HCT116 (cell line): Measurements from ENCODE around the gene TEX2. TPM values are rescaled to one million over a fixed set of nuclear protein-coding genes. Genes with fewer than 3 reads are reported as not detected.

Source experiments
- ATAC-seq: fragments of 200-7000 bp; cut with Tn5 transposase; 2 replicates; pipeline ENCODE4 v1.9.1; 2020; ENCODE audit warnings: mild to moderate bottlenecking, moderate library complexity
- BruUV-seq: library from RNA; stranded (reverse); fragments of 400-500 nt; replicated peaks from 2 replicates; lab custom pipeline; 2021; lab: Mats Ljungman, UMichigan
- CTCF ChIA-PET: fragments of 300-600 bp; sonication (Branson Sonifier 250); formaldehyde crosslinking; loops from one replicate; lab custom pipeline; 2021; ENCODE audit warnings: antibody characterized with exemption; lab: Charles Lee
- POLR2A ChIA-PET: fragments of 300-600, 350-600 bp; sonication (Branson Sonifier 250); formaldehyde crosslinking; loops from one replicate; lab custom pipeline; 2021; ENCODE audit warnings: antibody characterized with exemption; lab: Charles Lee
- RAD21 ChIA-PET, 2 experiments: fragments of 300-600 bp; sonication (Branson Sonifier 250); formaldehyde crosslinking; loops; one replicate each; lab custom pipeline; 2023; ENCODE audit warnings: low total read pairs in 2 of 2; ENCODE audit not compliant: uncharacterized antibody in 2 of 2, unreplicated experiment in 2 of 2, low non-redundant PET in 1 of 2; lab: Charles Lee
- DNase-seq: peaks from one replicate; pipeline ENCODE4 v3.0.0-alpha.2; 2010; ENCODE audit warnings: low read depth, low spot score
- H2AFZ ChIP-seq: fragments of 200-600 bp; shearing (Covaris generic), sonication (generic); 2 replicates; pipeline ENCODE4 v1.6.1; 2017; ENCODE audit warnings: low read depth, mixed run types, mixed read lengths, antibody characterized with exemption, low read length; ENCODE audit not compliant: poor library complexity, severe bottlenecking
- H3K27ac ChIP-seq: 2 replicates; pipeline ENCODE4 v1.5.1; 2012; ENCODE audit warnings: low read depth, low read length
- H3K27me3 ChIP-seq: fragments of 200-600 bp; sonication (generic); 2 replicates; pipeline ENCODE4 v1.6.1; 2016; ENCODE audit warnings: mixed run types, low read length, mixed read lengths; ENCODE audit not compliant: insufficient read depth
- H3K36me3 ChIP-seq, 2 experiments: fragments of 200-500 bp in 1 of 2; fragments of 200-600 bp in 1 of 2; sonication (Bioruptor generic) in 1 of 2; sonication (generic) in 1 of 2; 2 replicates each; pipeline versions ENCODE4 v1.5.1 to v1.6.1; 2014 to 2016; ENCODE audit warnings: low read length in 2 of 2, inconsistent platforms in 1 of 2, mixed read lengths in 1 of 2, mixed run types in 1 of 2; ENCODE audit not compliant: insufficient read depth in 2 of 2, control insufficient read depth in 1 of 2
- H3K4me1 ChIP-seq, 2 experiments: fragments of 200-600 bp in 1 of 2; sonication (generic) in 1 of 2; 2 replicates each; pipeline versions ENCODE4 v1.5.1 to v1.6.1; 2012 to 2017; ENCODE audit warnings: low read length in 2 of 2, inconsistent platforms in 1 of 2, mild to moderate bottlenecking in 1 of 2, mixed read lengths in 1 of 2, mixed run types in 1 of 2, moderate library complexity in 1 of 2; ENCODE audit not compliant: insufficient read depth in 2 of 2, control insufficient read depth in 1 of 2
- H3K4me2 ChIP-seq: fragments of 200-600 bp; sonication (generic); 2 replicates; pipeline ENCODE4 v1.6.1; 2017; ENCODE audit warnings: mixed run types, low read length, mixed read lengths
- H3K4me3 ChIP-seq, 2 experiments: fragments of 200-600 bp in 1 of 2; sonication (generic) in 1 of 2; replicated peaks in 1 of 2; 2 replicates each; pipeline ENCODE4 v1.5.1; 2011 to 2016; ENCODE audit warnings: low read length in 2 of 2, control low read depth in 1 of 2, low read depth in 1 of 2, mild to moderate bottlenecking in 1 of 2, mixed read lengths in 1 of 2, mixed run types in 1 of 2
- H3K79me2 ChIP-seq: fragments of 200-600 bp; sonication (generic); 2 replicates; pipeline ENCODE4 v1.6.1; 2017; ENCODE audit warnings: mild to moderate bottlenecking, mixed run types, low read length, moderate library complexity, mixed read lengths; ENCODE audit not compliant: insufficient read depth
- H3K9ac ChIP-seq: fragments of 200-600 bp; sonication (generic); 2 replicates; pipeline ENCODE4 v1.6.1; 2016; ENCODE audit warnings: low read length, mixed read lengths
- H3K9me2 ChIP-seq: fragments of 200-600 bp; sonication (generic), shearing (Covaris generic); 2 replicates; pipeline ENCODE4 v1.6.1; 2017; ENCODE audit warnings: mixed run types, mild to moderate bottlenecking, moderate library complexity; ENCODE audit not compliant: insufficient read depth
- H3K9me3 ChIP-seq, 2 experiments: fragments of 200-500 bp in 1 of 2; fragments of 200-600 bp in 1 of 2; sonication (Bioruptor generic) in 1 of 2; sonication (generic) in 1 of 2; 2 replicates each; pipeline ENCODE4 v1.6.1; 2014 to 2017; ENCODE audit warnings: low read length in 2 of 2, mixed read lengths in 2 of 2, inconsistent platforms in 1 of 2, low read depth in 1 of 2, mild to moderate bottlenecking in 1 of 2, mixed run types in 1 of 2, moderate library complexity in 1 of 2; ENCODE audit not compliant: control insufficient read depth in 1 of 2, insufficient read depth in 1 of 2
- H4K20me1 ChIP-seq: fragments of 200-600 bp; sonication (generic), shearing (Covaris generic); 2 replicates; pipeline ENCODE4 v1.6.1; 2017; ENCODE audit warnings: mixed run types, mild to moderate bottlenecking, moderate library complexity; ENCODE audit not compliant: insufficient read depth
- EZH2 ChIP-seq: fragments of 200-600 bp; sonication (generic); IDR thresholded peaks from 2 replicates; pipeline ENCODE4 v1.6.1; 2017; ENCODE audit warnings: antibody characterized with exemption, mixed run types
- FOSL1 ChIP-seq: IDR thresholded peaks from 2 replicates; pipeline ENCODE4 v1.6.1; 2012; ENCODE audit warnings: low read depth
- JUND ChIP-seq: IDR thresholded peaks from 2 replicates; pipeline ENCODE4 v1.6.1; 2012
- POLR2AphosphoS5 ChIP-seq: IDR thresholded peaks from 2 replicates; pipeline ENCODE4 v1.6.1; 2011; ENCODE audit warnings: mild to moderate bottlenecking, low read depth, low read length, moderate library complexity
- RAD21 ChIP-seq: IDR thresholded peaks from 2 replicates; pipeline ENCODE4 v1.6.1; 2012; ENCODE audit warnings: low read depth, mild to moderate bottlenecking
- SIN3A ChIP-seq: IDR thresholded peaks from 2 replicates; pipeline ENCODE4 v1.6.1; 2012; ENCODE audit warnings: low read depth
- SRF ChIP-seq: IDR thresholded peaks from 2 replicates; pipeline ENCODE4 v1.6.1; 2012; ENCODE audit warnings: low read depth
- ZNF274 ChIP-seq: fragments of 200-500 bp; sonication (Bioruptor generic); IDR thresholded peaks from 2 replicates; pipeline ENCODE4 v1.6.1; 2014; ENCODE audit warnings: mild to moderate bottlenecking, low read depth, low read length, inconsistent platforms
- intact Hi-C: fragments of 100-400 bp; cut with micrococcal nuclease; formaldehyde crosslinking; loops from 2 replicates; pipeline ENCODE4 v1.10.0; 2022
- total RNA-seq: library from RNA; stranded (reverse); gene quantifications from one replicate; pipeline ENCODE4 v1.2.1, GENCODE V29; 2021; ENCODE audit not compliant: unreplicated experiment
- TF ChIP-seq, protein P1 (sequence below): IDR thresholded peaks from 2 replicates; pipeline ENCODE4 v1.6.1; 2012
- TF ChIP-seq, protein P2 (sequence below): IDR thresholded peaks from 2 replicates; pipeline ENCODE4 v1.6.1; 2011; ENCODE audit warnings: mild to moderate bottlenecking, low read length, moderate library complexity; ENCODE audit not compliant: insufficient replicate concordance; ENCODE audit errors: extremely low read depth
- TF ChIP-seq, protein P3 (sequence below): IDR thresholded peaks from 2 replicates; pipeline ENCODE4 v1.6.1; 2012; ENCODE audit warnings: low read depth
- TF ChIP-seq, protein P4 (sequence below), 3 experiments: fragments of 200-600 bp in 1 of 3; sonication (generic) in 1 of 3; IDR thresholded peaks in 2 of 3; conservative IDR thresholded peaks in 1 of 3; 2 replicates each; pipeline ENCODE4 v1.5.1; 2012 to 2017; ENCODE audit warnings: low read depth in 2 of 3, low read length in 2 of 3, antibody characterized with exemption in 1 of 3, borderline replicate concordance in 1 of 3, control low read depth in 1 of 3, mild to moderate bottlenecking in 1 of 3, mixed read lengths in 1 of 3, mixed run types in 1 of 3, moderate library complexity in 1 of 3; ENCODE audit not compliant: insufficient read depth in 1 of 3

Gene TEX2
- total RNA-seq, 1 experiment from 2014 or later, result 24.6 TPM

DNA sequence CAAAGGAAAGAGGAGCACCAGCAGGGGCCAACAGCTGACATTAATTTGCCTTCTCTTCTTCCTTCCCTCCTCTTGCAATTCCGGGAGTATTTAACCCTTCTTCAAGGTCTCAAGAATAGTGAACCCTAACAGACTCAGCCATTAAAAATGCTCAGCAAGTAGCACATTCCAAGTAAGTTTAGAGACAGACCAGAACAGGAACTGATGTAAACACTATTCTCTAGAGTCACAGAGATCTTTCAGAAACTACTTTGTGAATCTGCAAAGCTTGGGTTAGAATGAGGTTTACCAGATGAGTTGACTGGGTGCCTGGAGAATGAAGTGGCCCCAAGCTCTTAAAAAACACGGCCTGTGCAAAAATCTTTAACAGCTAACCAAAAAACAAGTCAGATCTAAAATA, 50.9 kb downstream of the TEX2 start:
- no peak overlapping the region for H3K27ac ChIP-seq
- no peak overlapping the region for H3K9ac ChIP-seq
- ChIA-PET POLR2A (no interaction called here), RAD21 (no interaction called here), CTCF (no interaction called here)
- no peak overlapping the region for H2AFZ ChIP-seq
- H3K9me3 ChIP-seq, result no peaks in the 10 kb centered on the region
- ATAC-seq (no peak), DNase-seq (no peak)
- no peak overlapping the region for H3K4me2 ChIP-seq
- H4K20me1 ChIP-seq, result no peaks in the 10 kb centered on the region
- H3K4me1 ChIP-seq, result peaks cover 4 to 8% of the 10 kb centered on the region in 2 experiments; a peak in 2 of 4 replicates
- BruUV-seq, result no TSS peak
- no peaks in the 10 kb centered on the region for H3K9me2 ChIP-seq
- TF ChIP-seq JUND, result no peak
- no peak for TF ChIP-seq SRF
- TF ChIP-seq, protein P1, sequence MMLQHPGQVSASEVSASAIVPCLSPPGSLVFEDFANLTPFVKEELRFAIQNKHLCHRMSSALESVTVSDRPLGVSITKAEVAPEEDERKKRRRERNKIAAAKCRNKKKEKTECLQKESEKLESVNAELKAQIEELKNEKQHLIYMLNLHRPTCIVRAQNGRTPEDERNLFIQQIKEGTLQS, result no peak
- TF ChIP-seq, protein P2, sequence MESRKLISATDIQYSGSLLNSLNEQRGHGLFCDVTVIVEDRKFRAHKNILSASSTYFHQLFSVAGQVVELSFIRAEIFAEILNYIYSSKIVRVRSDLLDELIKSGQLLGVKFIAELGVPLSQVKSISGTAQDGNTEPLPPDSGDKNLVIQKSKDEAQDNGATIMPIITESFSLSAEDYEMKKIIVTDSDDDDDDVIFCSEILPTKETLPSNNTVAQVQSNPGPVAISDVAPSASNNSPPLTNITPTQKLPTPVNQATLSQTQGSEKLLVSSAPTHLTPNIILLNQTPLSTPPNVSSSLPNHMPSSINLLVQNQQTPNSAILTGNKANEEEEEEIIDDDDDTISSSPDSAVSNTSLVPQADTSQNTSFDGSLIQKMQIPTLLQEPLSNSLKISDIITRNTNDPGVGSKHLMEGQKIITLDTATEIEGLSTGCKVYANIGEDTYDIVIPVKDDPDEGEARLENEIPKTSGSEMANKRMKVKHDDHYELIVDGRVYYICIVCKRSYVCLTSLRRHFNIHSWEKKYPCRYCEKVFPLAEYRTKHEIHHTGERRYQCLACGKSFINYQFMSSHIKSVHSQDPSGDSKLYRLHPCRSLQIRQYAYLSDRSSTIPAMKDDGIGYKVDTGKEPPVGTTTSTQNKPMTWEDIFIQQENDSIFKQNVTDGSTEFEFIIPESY, result no peak
- TF ChIP-seq POLR2AphosphoS5, result no peak
- no peak for TF ChIP-seq EZH2
- TF ChIP-seq SIN3A, result no peak
- no peak for TF ChIP-seq RAD21
- TF ChIP-seq FOSL1, result no peak
- no peak for TF ChIP-seq ZNF274
- TF ChIP-seq, protein P3, sequence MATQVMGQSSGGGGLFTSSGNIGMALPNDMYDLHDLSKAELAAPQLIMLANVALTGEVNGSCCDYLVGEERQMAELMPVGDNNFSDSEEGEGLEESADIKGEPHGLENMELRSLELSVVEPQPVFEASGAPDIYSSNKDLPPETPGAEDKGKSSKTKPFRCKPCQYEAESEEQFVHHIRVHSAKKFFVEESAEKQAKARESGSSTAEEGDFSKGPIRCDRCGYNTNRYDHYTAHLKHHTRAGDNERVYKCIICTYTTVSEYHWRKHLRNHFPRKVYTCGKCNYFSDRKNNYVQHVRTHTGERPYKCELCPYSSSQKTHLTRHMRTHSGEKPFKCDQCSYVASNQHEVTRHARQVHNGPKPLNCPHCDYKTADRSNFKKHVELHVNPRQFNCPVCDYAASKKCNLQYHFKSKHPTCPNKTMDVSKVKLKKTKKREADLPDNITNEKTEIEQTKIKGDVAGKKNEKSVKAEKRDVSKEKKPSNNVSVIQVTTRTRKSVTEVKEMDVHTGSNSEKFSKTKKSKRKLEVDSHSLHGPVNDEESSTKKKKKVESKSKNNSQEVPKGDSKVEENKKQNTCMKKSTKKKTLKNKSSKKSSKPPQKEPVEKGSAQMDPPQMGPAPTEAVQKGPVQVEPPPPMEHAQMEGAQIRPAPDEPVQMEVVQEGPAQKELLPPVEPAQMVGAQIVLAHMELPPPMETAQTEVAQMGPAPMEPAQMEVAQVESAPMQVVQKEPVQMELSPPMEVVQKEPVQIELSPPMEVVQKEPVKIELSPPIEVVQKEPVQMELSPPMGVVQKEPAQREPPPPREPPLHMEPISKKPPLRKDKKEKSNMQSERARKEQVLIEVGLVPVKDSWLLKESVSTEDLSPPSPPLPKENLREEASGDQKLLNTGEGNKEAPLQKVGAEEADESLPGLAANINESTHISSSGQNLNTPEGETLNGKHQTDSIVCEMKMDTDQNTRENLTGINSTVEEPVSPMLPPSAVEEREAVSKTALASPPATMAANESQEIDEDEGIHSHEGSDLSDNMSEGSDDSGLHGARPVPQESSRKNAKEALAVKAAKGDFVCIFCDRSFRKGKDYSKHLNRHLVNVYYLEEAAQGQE, result no peak
- TF ChIP-seq, protein P4, sequence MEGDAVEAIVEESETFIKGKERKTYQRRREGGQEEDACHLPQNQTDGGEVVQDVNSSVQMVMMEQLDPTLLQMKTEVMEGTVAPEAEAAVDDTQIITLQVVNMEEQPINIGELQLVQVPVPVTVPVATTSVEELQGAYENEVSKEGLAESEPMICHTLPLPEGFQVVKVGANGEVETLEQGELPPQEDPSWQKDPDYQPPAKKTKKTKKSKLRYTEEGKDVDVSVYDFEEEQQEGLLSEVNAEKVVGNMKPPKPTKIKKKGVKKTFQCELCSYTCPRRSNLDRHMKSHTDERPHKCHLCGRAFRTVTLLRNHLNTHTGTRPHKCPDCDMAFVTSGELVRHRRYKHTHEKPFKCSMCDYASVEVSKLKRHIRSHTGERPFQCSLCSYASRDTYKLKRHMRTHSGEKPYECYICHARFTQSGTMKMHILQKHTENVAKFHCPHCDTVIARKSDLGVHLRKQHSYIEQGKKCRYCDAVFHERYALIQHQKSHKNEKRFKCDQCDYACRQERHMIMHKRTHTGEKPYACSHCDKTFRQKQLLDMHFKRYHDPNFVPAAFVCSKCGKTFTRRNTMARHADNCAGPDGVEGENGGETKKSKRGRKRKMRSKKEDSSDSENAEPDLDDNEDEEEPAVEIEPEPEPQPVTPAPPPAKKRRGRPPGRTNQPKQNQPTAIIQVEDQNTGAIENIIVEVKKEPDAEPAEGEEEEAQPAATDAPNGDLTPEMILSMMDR (IDR thresholded peaks at IDR 0.05 in 2 of 3, conservative IDR thresholded peaks at IDR 0.05 in 1 of 3; ENCODE audit: borderline replicate concordance in 1 of 3, insufficient read depth in 1 of 3, low read depth in 2 of 3, low read length in 2 of 3), result no peak
- intact Hi-C loops, result no loop called here
- H3K79me2 ChIP-seq, result peaks cover 20% of the 10 kb centered on the region
- no peak overlapping the region for H3K4me3 ChIP-seq
- H3K27me3 ChIP-seq, result no peaks in the 10 kb centered on the region
- H3K36me3 ChIP-seq, result peaks cover 0 to 4% of the 10 kb centered on the region in 2 experiments; a peak in 1 of 4 replicates
